ENCODE results near the gene OSBPL5. TPM values are rescaled to one million over a fixed set of nuclear protein-coding genes. Genes with fewer than 3 reads are reported as not detected.

The OSBPL5 gene
- total and polyA plus RNA-seq, 2 of the 4 experiments (the other 2 are of a cell fraction), result 14.9 to 22.3 TPM

- Histone ChIP-seq H3K4ac (ENCODE audit: low read depth, low read length) (no peak overlapping the region), H2AFZ (replicated peaks; ENCODE audit: low read length, poor library complexity) (no peak overlapping the region), H3K4me1 (ENCODE audit: control insufficient read depth, insufficient read depth, low read length) (no peaks in the 10 kb centered on the region), H3K56ac (ENCODE audit: extremely low read depth, insufficient read depth, low read length) (no peak overlapping the region), H2AK9ac (replicated peaks; ENCODE audit: low read depth, low read length, poor library complexity) (no peak overlapping the region), H2BK120ac (ENCODE audit: low read depth, low read length) (no peak overlapping the region), H4K91ac (ENCODE audit: insufficient read depth, low read depth, low read length) (no peak overlapping the region), H3K27me3 (ENCODE audit: control insufficient read depth, insufficient read depth, low read length) (no peaks in the 10 kb centered on the region), H3K9me1 (ENCODE audit: insufficient read depth, low read length) (no peaks in the 10 kb centered on the region), H3K27ac (ENCODE audit: insufficient read depth, low read length) (no peak overlapping the region), H4K5ac (ENCODE audit: low read depth, low read length) (no peak overlapping the region), H3K4me2 (ENCODE audit: low read depth, low read length) (no peak overlapping the region), H2BK15ac (ENCODE audit: low read depth, low read length) (no peak overlapping the region), H4K20me1 (ENCODE audit: insufficient read depth, low read length) (no peaks in the 10 kb centered on the region), H2AK5ac (ENCODE audit: low read depth, low read length) (no peak overlapping the region), H3K23ac (ENCODE audit: low read depth, low read length) (no peak overlapping the region), H3K14ac (replicated peaks; ENCODE audit: low read depth, low read length) (no peak overlapping the region), H4K8ac (ENCODE audit: low read depth in 2 of 2, low read length in 2 of 2) (no peak overlapping the region), H3K9ac (ENCODE audit: low read depth, low read length) (no peak overlapping the region), H3K4me3 (ENCODE audit: insufficient read depth, low read depth, low read length) (no peak overlapping the region), H2BK20ac (ENCODE audit: low read depth, low read length) (no peak overlapping the region), H3K18ac (ENCODE audit: low read depth, low read length) (no peak overlapping the region), H3K9me3 (ENCODE audit: control insufficient read depth, insufficient read depth, low read length) (no peaks in the 10 kb centered on the region), H3K36me3 (ENCODE audit: control insufficient read depth, insufficient read depth, low read length) (peaks cover 56% of the 10 kb centered on the region), H3K79me1 (ENCODE audit: low read depth in 1 of 2, low read length in 2 of 2) (no peaks in the 10 kb centered on the region), H2BK5ac (ENCODE audit: low read depth, low read length, poor library complexity, severe bottlenecking) (no peak overlapping the region)
- no TSS peak for BruUV-seq (replicated peaks)
- 80% methylated on average over 1 of the region's 22 CpGs; no CpG with 5 or more reads in 1 of the 2 experiments for WGBS, 2 experiments (ENCODE audit: extremely low coverage in 2 of 2, insufficient read length in 1 of 2)
- ChIA-PET POLR2A (ENCODE audit: unreplicated experiment) (interaction anchor here (0.5 kb wide), 1 partner anchor 15 kb away, joined by 3 read pairs; no protein-coding TSS in a partner anchor), CTCF (no interaction called here)
- in situ Hi-C loops (cut with MboI; ENCODE audit: low sequenced_read_pairs) (no loop called here), intact Hi-C loops (cut with micrococcal nuclease) (no loop called here), dilution Hi-C loops (cut with HindIII; ENCODE audit: low sequenced_read_pairs, unreplicated experiment) (no loop called here)
- ATAC-seq (ENCODE audit: low read depth), result no peak
- DNase-seq, result no peak
- TF ChIP-seq USF2 (IDR thresholded peaks at IDR 0.05; ENCODE audit: low read depth, low read length) (no peak), CTCF (conservative IDR thresholded peaks at IDR 0.05; ENCODE audit: low read depth, low read length) (no peak), RAD21 (IDR thresholded peaks at IDR 0.05; ENCODE audit: low read length) (no peak), NFE2L2 (IDR thresholded peaks at IDR 0.05; ENCODE audit: low read depth, low read length) (no peak), MXI1 (IDR thresholded peaks at IDR 0.05; ENCODE audit: borderline replicate concordance, low read depth, low read length) (no peak), ELK1 (IDR thresholded peaks at IDR 0.05; ENCODE audit: borderline replicate concordance, low read depth, low read length) (no peak), POLR2A (IDR thresholded peaks at IDR 0.05; ENCODE audit: low read depth, low read length) (no peak), MAZ (IDR thresholded peaks at IDR 0.05; ENCODE audit: borderline replicate concordance, low read depth, low read length) (no peak)
These were observed 60.9 kb downstream of the OSBPL5 start for GRCh38 chr11:3104051-3104714.

All from IMR-90 (cell line).